GM18498 (cell line): Measurements from ENCODE around the gene HMCES.
A peak's percentile ranks its signal among the peaks of the same experiment; 100 is the strongest.
"Not testable (repeated sequence)": the region's sequence is repeated elsewhere in the genome, so short reads cannot be mapped to it uniquely, and the experiment has no call there.

ENCODE experiments used
- ATAC-seq: cut with Tn5 transposase; IDR thresholded peaks from one replicate; pipeline ENCODE4 v1.9.1; 2021; ENCODE audit warnings: mild to moderate bottlenecking, moderate library complexity; ENCODE audit not compliant: unreplicated experiment

Gene HMCES

GRCh38 chr3:129278439-129278965 is at the start of gene HMCES:
HMCES (plus strand) TSS chr3:129278870; CDS start chr3:129279733, 863 bp downstream.
- ATAC-seq, result peak; percentile 54

GRCh38 chr3:129228891-129229585 is 49.6 kb upstream of the HMCES start:
- no peak for ATAC-seq

- no peak for ATAC-seq
These were observed 48.2 kb upstream of the HMCES start for GRCh38 chr3:129230311-129231019.

- no peak for ATAC-seq
These were observed 47.1 kb upstream of the HMCES start for GRCh38 chr3:129231331-129232119.

GRCh38 chr3:129233538-129233937 is 45.1 kb upstream of the HMCES start:
- ATAC-seq, result peak; percentile 95

GRCh38 chr3:129234441-129234840 is 44.2 kb upstream of the HMCES start:
- no peak for ATAC-seq

- ATAC-seq, result no peak
These were observed 43.2 kb upstream of the HMCES start for GRCh38 chr3:129235344-129235917.

- ATAC-seq, result no peak
These were observed 39.5 kb upstream of the HMCES start for GRCh38 chr3:129238945-129239705.

GRCh38 chr3:129239991-129240390 is 38.7 kb upstream of the HMCES start:
- no peak for ATAC-seq

- ATAC-seq, result no peak
These were observed 38.2 kb upstream of the HMCES start for GRCh38 chr3:129240436-129240835.

GRCh38 chr3:129245141-129245540 is 33.5 kb upstream of the HMCES start:
- no peak for ATAC-seq

GRCh38 chr3:129245641-129246306 is 32.9 kb upstream of the HMCES start:
- ATAC-seq, result not testable (repeated sequence)

- no peak for ATAC-seq
These were observed 32.0 kb upstream of the HMCES start for GRCh38 chr3:129246636-129247035.

- ATAC-seq, result no peak
These were observed 30.2 kb upstream of the HMCES start for GRCh38 chr3:129248286-129248979.

GRCh38 chr3:129249284-129250065 is 29.2 kb upstream of the HMCES start, which contains the start of gene COPG1:
COPG1 (plus strand) TSS chr3:129249606; CDS start chr3:129249710, 104 bp downstream.
- ATAC-seq, result peak; percentile 87

GRCh38 chr3:129252748-129253147 is 25.9 kb upstream of the HMCES start:
- ATAC-seq, result no peak

- ATAC-seq, result no peak
These were observed 24.0 kb upstream of the HMCES start for GRCh38 chr3:129254536-129255230.

- ATAC-seq, result no peak
These were observed 22.4 kb upstream of the HMCES start for GRCh38 chr3:129256270-129256669.
